Panc1 (cell line): ENCODE measurements around the gene STAP2. TPM values are rescaled to one million over a fixed set of nuclear protein-coding genes. Genes with fewer than 3 reads are reported as not detected.
A peak's percentile ranks its signal among the peaks of the same experiment; 100 is the strongest.

ENCODE experiments used
- ATAC-seq: fragments of 200-7000 bp; cut with Tn5 transposase; 2 replicates; pipeline ENCODE4 v1.9.1; 2020; ENCODE audit warnings: mild to moderate bottlenecking, moderate library complexity
- BruUV-seq: library from RNA; stranded (reverse); fragments of 400-500 nt; replicated peaks from 2 replicates; lab custom pipeline; 2021; lab: Mats Ljungman, UMichigan
- CTCF ChIA-PET: fragments of 300-600 bp; sonication (Branson Sonifier 250); formaldehyde crosslinking; loops from one replicate; lab custom pipeline; 2022; ENCODE audit warnings: antibody characterized with exemption; lab: Charles Lee
- POLR2A ChIA-PET: fragments of 300-600 bp; sonication (Branson Sonifier 250); formaldehyde crosslinking; loops from one replicate; lab custom pipeline; 2022; ENCODE audit warnings: antibody characterized with exemption; lab: Charles Lee
- DNase-seq: peaks from one replicate; pipeline ENCODE4 v3.0.0-alpha.2; 2010; ENCODE audit warnings: low read depth, low spot score
- H3K27ac ChIP-seq: 2 replicates; pipeline ENCODE4 v1.5.1; 2011; ENCODE audit warnings: mild to moderate bottlenecking, low read length, inconsistent platforms
- H3K27me3 ChIP-seq: fragments of 200-500 bp; sonication (Bioruptor generic); 2 replicates; pipeline ENCODE4 v1.6.0; 2014; ENCODE audit warnings: low read length, inconsistent platforms; ENCODE audit not compliant: control insufficient read depth, insufficient read depth
- H3K36me3 ChIP-seq: fragments of 200-500 bp; sonication (Bioruptor generic); 2 replicates; pipeline ENCODE4 v1.5.1; 2014; ENCODE audit warnings: inconsistent platforms, mild to moderate bottlenecking, low read length, moderate library complexity; ENCODE audit not compliant: control insufficient read depth, insufficient read depth
- H3K4me1 ChIP-seq: 2 replicates; pipeline ENCODE4 v1.5.1; 2011; ENCODE audit warnings: inconsistent platforms, mild to moderate bottlenecking, low read length, moderate library complexity; ENCODE audit not compliant: control insufficient read depth, insufficient read depth
- H3K4me3 ChIP-seq, 2 experiments: 2 replicates each; pipeline ENCODE4 v1.5.1; 2011 to 2012; ENCODE audit warnings: low read depth in 2 of 2, low read length in 2 of 2, mild to moderate bottlenecking in 2 of 2, inconsistent platforms in 1 of 2, moderate library complexity in 1 of 2
- H3K9me3 ChIP-seq: fragments of 200-500 bp; sonication (Bioruptor generic); 2 replicates; pipeline ENCODE4 v1.5.1; 2014; ENCODE audit warnings: low read depth, mild to moderate bottlenecking, inconsistent platforms, low read length, moderate library complexity; ENCODE audit not compliant: control insufficient read depth, insufficient read depth
- CTCF ChIP-seq: fragments of 450-650 bp; IDR thresholded peaks from 2 replicates; pipeline ENCODE4 v1.5.1; 2017; ENCODE audit warnings: mild to moderate bottlenecking
- POLR2AphosphoS5 ChIP-seq: IDR thresholded peaks from 2 replicates; pipeline ENCODE4 v1.6.1; 2012; ENCODE audit warnings: mild to moderate bottlenecking, low read depth, low read length, moderate library complexity
- REST ChIP-seq, 2 experiments: IDR thresholded peaks; 2 replicates each; pipeline ENCODE4 v1.6.1; 2011 to 2012; ENCODE audit warnings: low read depth in 2 of 2, control low read depth in 1 of 2, low read length in 1 of 2, mild to moderate bottlenecking in 1 of 2, moderate library complexity in 1 of 2; ENCODE audit not compliant: insufficient read depth in 1 of 2
- SIN3A ChIP-seq: IDR thresholded peaks from 2 replicates; pipeline ENCODE4 v1.6.1; 2012; ENCODE audit warnings: low read depth, mild to moderate bottlenecking, low read length, moderate library complexity, borderline replicate concordance; ENCODE audit not compliant: insufficient read depth
- TCF7L2 ChIP-seq: IDR thresholded peaks from 2 replicates; pipeline ENCODE4 v1.6.1; 2011; ENCODE audit warnings: mild to moderate bottlenecking, low read depth, low read length, inconsistent platforms
- in situ Hi-C: cut with HindIII; loops from 2 replicates; pipeline ENCODE4 v1.10.0; 2016; ENCODE audit warnings: low sequenced_read_pairs, low pct_unique_long_range_greater_than_20kb
- intact Hi-C: fragments of 100-400 bp; cut with micrococcal nuclease; formaldehyde crosslinking; loops from one replicate; pipeline ENCODE4 v1.10.0; 2022; ENCODE audit not compliant: unreplicated experiment
- total RNA-seq: library from RNA; stranded (reverse); gene quantifications from one replicate; pipeline ENCODE4 v1.2.1, GENCODE V29; 2021; ENCODE audit not compliant: unreplicated experiment

The STAP2 gene
- total RNA-seq, 1 experiment from 2014 or later = 10.0 TPM

- Histone ChIP-seq H3K4me1 (peaks cover 4% of the 10 kb centered on the region), H3K36me3 (no peaks in the 10 kb centered on the region; the same call in 1 of the 2 replicates), H3K27ac (peak overlapping the region; percentile 85), H3K4me3 (peak overlapping the region; percentile 66 to 81), H3K9me3 (no peaks in the 10 kb centered on the region), H3K27me3 (no peaks in the 10 kb centered on the region)
- POLR2A ChIA-PET = no interaction called here
- DNase-seq = no peak
- in situ Hi-C loops (no loop called here), intact Hi-C loops (no loop called here)
- CTCF ChIA-PET = interaction anchor here (1.1 to 2.1 kb wide), 2 partner anchors 10 to 75 kb away, joined by 3 to 11 read pairs; no protein-coding TSS in a partner anchor
- TF ChIP-seq REST (IDR thresholded peaks at IDR 0.05; ENCODE audit: insufficient read depth in 1 of 2, low read depth in 2 of 2, low read length in 1 of 2) (no peak), TCF7L2 (no peak), POLR2AphosphoS5 (no peak), SIN3A (no peak), CTCF (no peak)
- TSS peak; percentile 97 for BruUV-seq
- 0 out of 2 replicates have a peak, but pooled peaks have one; percentile 1 for ATAC-seq
Measured at GRCh38 chr19:4342314-4342614, 3.6 kb upstream of the STAP2 start.

GRCh38 chr19:4337906-4338440, 654 bp downstream of the STAP2 start:
- TF ChIP-seq TCF7L2 = no peak
- TF ChIP-seq POLR2AphosphoS5 = no peak
- no peak for TF ChIP-seq CTCF
- TF ChIP-seq SIN3A = no peak
- no peak for TF ChIP-seq REST (IDR thresholded peaks at IDR 0.05; ENCODE audit: insufficient read depth in 1 of 2, low read depth in 2 of 2, low read length in 1 of 2)
- intact Hi-C loops (no loop called here), in situ Hi-C loops (no loop called here)
- CTCF ChIA-PET = interaction anchor here (1.5 kb wide), 1 partner anchor 71 kb away, joined by 11 read pairs; no protein-coding TSS in a partner anchor
- ATAC-seq (no peak), DNase-seq (no peak)
- POLR2A ChIA-PET = no interaction called here
- Histone ChIP-seq H3K4me3 (peak overlapping the region; percentile 38 to 67), H3K27me3 (no peaks in the 10 kb centered on the region), H3K27ac (peak overlapping the region; percentile 72; the same call in 1 of the 2 replicates), H3K36me3 (no peaks in the 10 kb centered on the region), H3K9me3 (no peaks in the 10 kb centered on the region), H3K4me1 (peaks cover 4% of the 10 kb centered on the region)
- BruUV-seq = no TSS peak
